SK-N-MC (cell line): ENCODE measurements around the gene GMCL2.

Source experiments
- DNase-seq: peaks from one replicate; pipeline ENCODE4 v3.0.0-alpha.2; 2011; ENCODE audit warnings: low read depth, low spot score
- H3K27ac ChIP-seq: fragments of 200-600 bp; sonication (generic); 2 replicates; pipeline ENCODE4 v1.5.1; 2016; ENCODE audit warnings: mixed run types
- H3K36me3 ChIP-seq: fragments of 200-600 bp; sonication (generic); 2 replicates; pipeline ENCODE4 v1.6.1; 2017; ENCODE audit warnings: antibody characterized with exemption, low read length, mixed read lengths; ENCODE audit not compliant: insufficient read depth
- H3K4me3 ChIP-seq: fragments of 200-600 bp; sonication (generic); 2 replicates; pipeline ENCODE4 v1.5.1; 2016
- H3K9ac ChIP-seq: fragments of 200-600 bp; sonication (generic); 2 replicates; pipeline ENCODE4 v1.8.0; 2017; ENCODE audit warnings: mixed run types, mixed read lengths; ENCODE audit not compliant: insufficient read length
- H3K9me3 ChIP-seq: fragments of 200-600 bp; sonication (generic); 2 replicates; pipeline ENCODE4 v1.6.1; 2017; ENCODE audit warnings: low read depth, mild to moderate bottlenecking, antibody characterized with exemption, low read length, moderate library complexity, mixed read lengths
- EZH2 ChIP-seq: fragments of 200-600 bp; sonication (generic); IDR thresholded peaks from one replicate; pipeline ENCODE4 v1.6.1; 2017; ENCODE audit warnings: antibody characterized with exemption
- FOXP2 ChIP-seq: optimal IDR thresholded peaks from 2 replicates; pipeline ENCODE3; 2011; ENCODE audit warnings: mild to moderate bottlenecking, moderate library complexity; ENCODE audit not compliant: insufficient read depth; ENCODE audit errors: extremely low read length, control extremely low read depth
- POLR2AphosphoS5 ChIP-seq: IDR thresholded peaks from 2 replicates; pipeline ENCODE4 v1.6.1; 2012; ENCODE audit warnings: mild to moderate bottlenecking, low read depth, low read length, borderline replicate concordance

GMCL2 gene

DNA sequence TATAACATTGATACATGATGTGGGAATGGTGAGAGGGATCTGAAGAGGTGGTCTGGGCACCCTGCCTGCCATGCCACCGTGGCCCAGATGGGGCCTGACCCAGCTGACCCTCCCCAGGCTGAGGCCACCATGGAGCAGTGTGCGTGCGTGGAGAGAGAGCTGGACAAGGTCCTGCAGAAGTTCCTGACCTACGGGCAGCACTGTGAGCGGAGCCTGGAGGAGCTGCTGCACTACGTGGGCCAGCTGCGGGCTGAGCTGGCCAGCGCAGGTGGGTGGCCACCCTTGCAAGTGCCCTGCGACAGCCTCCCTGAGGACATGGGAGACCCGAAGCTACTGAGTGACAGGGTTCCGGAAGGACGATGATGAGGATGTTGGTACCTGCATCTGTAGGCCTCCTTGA, 49.2 kb downstream of the GMCL2 start:
- TF ChIP-seq EZH2 (no peak), POLR2AphosphoS5 (no peak), FOXP2 (no peak)
- no peak for DNase-seq
- no peak overlapping the region for H3K9ac ChIP-seq
- H3K9me3 ChIP-seq = no peaks in the 10 kb centered on the region
- H3K4me3 ChIP-seq = no peak overlapping the region
- H3K27ac ChIP-seq = no peak overlapping the region
- peaks cover 41% of the 10 kb centered on the region for H3K36me3 ChIP-seq

DNA sequence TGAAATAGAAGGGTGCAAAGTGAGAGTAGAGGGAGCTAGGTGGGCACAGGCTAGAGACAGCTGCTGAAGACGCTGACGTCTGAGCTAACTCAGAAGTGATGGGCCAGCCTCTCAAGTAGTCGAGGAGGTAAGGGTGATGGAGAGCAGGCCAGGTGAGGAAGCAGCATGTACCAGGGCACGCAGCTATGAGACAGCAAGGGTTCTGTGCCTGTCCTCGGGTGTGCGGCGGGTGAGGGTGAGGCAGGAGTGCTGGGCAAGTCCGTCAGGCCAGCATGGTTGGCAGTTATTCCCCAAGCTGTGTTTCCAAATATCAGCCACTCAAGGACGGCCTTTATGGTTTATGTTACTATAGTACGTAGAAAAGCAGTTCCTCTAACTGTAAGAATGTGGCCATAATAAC, 50.2 kb downstream of the GMCL2 start:
- H3K27ac ChIP-seq = no peak overlapping the region

More for the DNA sequence above, 50.2 kb downstream of the GMCL2 start:
- no peaks in the 10 kb centered on the region for H3K9me3 ChIP-seq
- H3K36me3 ChIP-seq = peaks cover 31% of the 10 kb centered on the region; the same call in 1 of the 2 replicates
- no peak for TF ChIP-seq EZH2
- TF ChIP-seq POLR2AphosphoS5 = no peak
- TF ChIP-seq FOXP2 = no peak
- DNase-seq = no peak
- no peak overlapping the region for H3K4me3 ChIP-seq
- no peak overlapping the region for H3K9ac ChIP-seq
